ENCODE results near the gene ROR1. TPM values are rescaled to one million over a fixed set of nuclear protein-coding genes. Genes with fewer than 3 reads are reported as not detected.
"Not testable (repeated sequence)": the region's sequence is repeated elsewhere in the genome, so short reads cannot be mapped to it uniquely, and the experiment has no call there.

Gene ROR1
- total RNA-seq, 1 donor from 2014 or later = 131 TPM

- Mint-ChIP-seq H3K27ac (ENCODE audit: unreplicated experiment) (peak overlapping the region; percentile 67), H3K9me3 (ENCODE audit: low read depth) (no peaks in the 10 kb centered on the region), H3K36me3 (ENCODE audit: low read depth) (peaks cover 2% of the 10 kb centered on the region), H3K4me1 (ENCODE audit: low read depth) (peaks cover 65% of the 10 kb centered on the region), H3K27me3 (ENCODE audit: low read depth) (no peaks in the 10 kb centered on the region), H3K4me3 (ENCODE audit: unreplicated experiment) (no peak overlapping the region)
- DNase-seq (ENCODE audit: low spot score) = no peak
- TF ChIP-seq CTCF (IDR thresholded peaks at IDR 0.05) = no peak
These were observed 48.7 kb downstream of the ROR1 start for GRCh38 chr1:63822540-63822939.

- no peaks in the 10 kb centered on the region for H3K9me3 Mint-ChIP-seq (ENCODE audit: low read depth)
- DNase-seq (ENCODE audit: low spot score) = no peak
- TF ChIP-seq CTCF (IDR thresholded peaks at IDR 0.05) = no peak
- peaks cover 64% of the 10 kb centered on the region for H3K4me1 Mint-ChIP-seq (ENCODE audit: low read depth)
- H3K4me3 Mint-ChIP-seq (ENCODE audit: unreplicated experiment) = no peak overlapping the region
- peak overlapping the region; percentile 18 for H3K27ac Mint-ChIP-seq (ENCODE audit: unreplicated experiment)
- H3K27me3 Mint-ChIP-seq (ENCODE audit: low read depth) = no peaks in the 10 kb centered on the region
- H3K36me3 Mint-ChIP-seq (ENCODE audit: low read depth) = peaks cover 4% of the 10 kb centered on the region
These were observed 50.6 kb downstream of the ROR1 start for GRCh38 chr1:63824451-63824850.

GRCh38 chr1:63825111-63825510 is 51.3 kb downstream of the ROR1 start:
- no peaks in the 10 kb centered on the region for H3K27me3 Mint-ChIP-seq (ENCODE audit: low read depth)
- TF ChIP-seq CTCF (IDR thresholded peaks at IDR 0.05) = no peak
- H3K36me3 Mint-ChIP-seq (ENCODE audit: low read depth) = peaks cover 4% of the 10 kb centered on the region
- H3K4me3 Mint-ChIP-seq (ENCODE audit: unreplicated experiment) = no peak overlapping the region
- DNase-seq (ENCODE audit: low spot score) = no peak
- H3K27ac Mint-ChIP-seq (ENCODE audit: unreplicated experiment) = peak overlapping the region; percentile 17
- H3K9me3 Mint-ChIP-seq (ENCODE audit: low read depth) = no peaks in the 10 kb centered on the region
- peaks cover 66% of the 10 kb centered on the region for H3K4me1 Mint-ChIP-seq (ENCODE audit: low read depth)

GRCh38 chr1:63826246-63826861 is 52.5 kb downstream of the ROR1 start:
- not testable (repeated sequence) for H3K27me3 Mint-ChIP-seq (ENCODE audit: low read depth); DNase-seq (ENCODE audit: low spot score); H3K9me3 Mint-ChIP-seq (ENCODE audit: low read depth); H3K4me3 Mint-ChIP-seq (ENCODE audit: unreplicated experiment); H3K36me3 Mint-ChIP-seq (ENCODE audit: low read depth)
- peaks cover 66% of the 10 kb centered on the region for H3K4me1 Mint-ChIP-seq (ENCODE audit: low read depth)
- peak overlapping the region; percentile 82 for H3K27ac Mint-ChIP-seq (ENCODE audit: unreplicated experiment)

- Mint-ChIP-seq H3K27me3 (ENCODE audit: low read depth) (no peaks in the 10 kb centered on the region), H3K4me1 (ENCODE audit: low read depth) (peaks cover 68% of the 10 kb centered on the region), H3K4me3 (ENCODE audit: unreplicated experiment) (no peak overlapping the region), H3K36me3 (ENCODE audit: low read depth) (peaks cover 4% of the 10 kb centered on the region), H3K27ac (ENCODE audit: unreplicated experiment) (peak overlapping the region; percentile 82), H3K9me3 (ENCODE audit: low read depth) (no peaks in the 10 kb centered on the region)
- no peak for TF ChIP-seq CTCF (IDR thresholded peaks at IDR 0.05)
- no peak for DNase-seq (ENCODE audit: low spot score)
These were observed 53.8 kb downstream of the ROR1 start for GRCh38 chr1:63827411-63828321.
